GM12878 (cell line): Measurements from ENCODE around the gene GALNT18.

Experiments
- BRCA1 ChIP-seq: IDR thresholded peaks from 2 replicates; pipeline ENCODE4 v1.6.1; 2011; ENCODE audit warnings: low read depth, low read length, improper control_type of control experiment
- CEBPB ChIP-seq, 2 experiments: fragments of 150-350 bp in 1 of 2; IDR thresholded peaks; 2 replicates each; pipeline ENCODE4 v1.6.1; 2012 to 2014; ENCODE audit warnings: low read depth in 2 of 2, low read length in 2 of 2, borderline replicate concordance in 1 of 2, inconsistent platforms in 1 of 2
- HDAC6 ChIP-seq: fragments of 200-600 bp; sonication (generic); IDR thresholded peaks from one replicate; pipeline ENCODE4 v1.8.0; 2017; ENCODE audit warnings: antibody characterized with exemption; ENCODE audit not compliant: unreplicated experiment
- POLR2A ChIP-seq: IDR thresholded peaks from 2 replicates; pipeline ENCODE4 v1.6.1; 2011; ENCODE audit warnings: low read depth, mild to moderate bottlenecking, low read length
- SMAD1 ChIP-seq: fragments of 450-650 bp; IDR thresholded peaks from 2 replicates; pipeline ENCODE4 v1.6.1; 2018; ENCODE audit warnings: mild to moderate bottlenecking, low read depth; ENCODE audit not compliant: partially characterized antibody
- TF ChIP-seq, protein P1 (sequence below), 3 experiments: IDR thresholded peaks in 2 of 3; conservative IDR thresholded peaks in 1 of 3; 2 replicates each; pipeline ENCODE4 v1.5.1; 2011; ENCODE audit warnings: low read depth in 3 of 3, low read length in 3 of 3, mild to moderate bottlenecking in 3 of 3, control low read depth in 2 of 3, moderate library complexity in 2 of 3, inconsistent platforms in 1 of 3, mixed read lengths in 1 of 3; ENCODE audit not compliant: control insufficient read depth in 2 of 3, insufficient read depth in 1 of 3; ENCODE audit errors: extremely low read depth in 1 of 3

DNA sequence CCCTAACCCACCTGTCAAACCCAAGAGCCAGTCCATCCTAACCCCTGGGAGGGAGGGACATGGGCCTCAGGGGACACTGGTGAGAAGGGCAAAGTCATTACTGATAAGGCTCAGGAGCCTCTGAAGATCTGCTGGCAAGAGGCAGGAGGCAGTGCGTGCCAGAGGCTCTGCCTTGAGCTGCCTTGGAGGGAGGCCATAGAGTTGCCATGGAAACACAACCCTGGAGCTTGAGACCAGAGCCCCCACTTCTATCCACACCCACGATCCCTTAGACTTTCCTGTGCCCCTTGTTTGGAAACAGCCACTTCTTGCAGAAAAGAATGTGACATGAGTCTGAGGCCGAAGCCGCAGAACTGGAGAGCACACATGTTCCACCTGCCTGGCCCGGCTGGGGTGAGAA is 179.0 kb downstream of the GALNT18 start:
- TF ChIP-seq POLR2A (no peak), SMAD1 (no peak), BRCA1 (no peak), HDAC6 (no peak), CEBPB (IDR thresholded peaks at IDR 0.05; ENCODE audit: borderline replicate concordance in 1 of 2, low read depth in 2 of 2, low read length in 2 of 2) (no peak)
- TF ChIP-seq, protein P1, sequence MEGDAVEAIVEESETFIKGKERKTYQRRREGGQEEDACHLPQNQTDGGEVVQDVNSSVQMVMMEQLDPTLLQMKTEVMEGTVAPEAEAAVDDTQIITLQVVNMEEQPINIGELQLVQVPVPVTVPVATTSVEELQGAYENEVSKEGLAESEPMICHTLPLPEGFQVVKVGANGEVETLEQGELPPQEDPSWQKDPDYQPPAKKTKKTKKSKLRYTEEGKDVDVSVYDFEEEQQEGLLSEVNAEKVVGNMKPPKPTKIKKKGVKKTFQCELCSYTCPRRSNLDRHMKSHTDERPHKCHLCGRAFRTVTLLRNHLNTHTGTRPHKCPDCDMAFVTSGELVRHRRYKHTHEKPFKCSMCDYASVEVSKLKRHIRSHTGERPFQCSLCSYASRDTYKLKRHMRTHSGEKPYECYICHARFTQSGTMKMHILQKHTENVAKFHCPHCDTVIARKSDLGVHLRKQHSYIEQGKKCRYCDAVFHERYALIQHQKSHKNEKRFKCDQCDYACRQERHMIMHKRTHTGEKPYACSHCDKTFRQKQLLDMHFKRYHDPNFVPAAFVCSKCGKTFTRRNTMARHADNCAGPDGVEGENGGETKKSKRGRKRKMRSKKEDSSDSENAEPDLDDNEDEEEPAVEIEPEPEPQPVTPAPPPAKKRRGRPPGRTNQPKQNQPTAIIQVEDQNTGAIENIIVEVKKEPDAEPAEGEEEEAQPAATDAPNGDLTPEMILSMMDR (IDR thresholded peaks at IDR 0.05 in 2 of 3, conservative IDR thresholded peaks at IDR 0.05 in 1 of 3; ENCODE audit: control insufficient read depth in 2 of 3, extremely low read depth in 1 of 3, insufficient read depth in 1 of 3, low read depth in 3 of 3, low read length in 3 of 3): no peak
